Caco-2 (cell line): ENCODE measurements around the gene UBA7. TPM values are rescaled to one million over a fixed set of nuclear protein-coding genes. Genes with fewer than 3 reads are reported as not detected.

ENCODE experiments used
- BruUV-seq: library from RNA; stranded (reverse); fragments of 400-500 nt; replicated peaks from 2 replicates; lab custom pipeline; 2021; lab: Mats Ljungman, UMichigan
- CTCF ChIA-PET: fragments of 300-600 bp; sonication (Branson Sonifier 250); formaldehyde crosslinking; loops from one replicate; lab custom pipeline; 2022; ENCODE audit warnings: antibody characterized with exemption; lab: Charles Lee
- POLR2A ChIA-PET: fragments of 300-600 bp; sonication (Branson Sonifier 250); formaldehyde crosslinking; loops from one replicate; lab custom pipeline; 2022; ENCODE audit warnings: antibody characterized with exemption; lab: Charles Lee
- DNase-seq, 2 experiments: peaks; one replicate each; pipeline versions ENCODE4 v3.0.0 to v3.0.0-alpha.2; 2020 to 2022
- H3K27me3 ChIP-seq: replicated peaks from 2 replicates; pipeline ENCODE4 v1.6.0; 2011; ENCODE audit warnings: low read length; ENCODE audit not compliant: control insufficient read depth, insufficient read depth
- H3K36me3 ChIP-seq: 2 replicates; pipeline ENCODE4 v1.5.1; 2011; ENCODE audit warnings: low read length; ENCODE audit not compliant: control insufficient read depth, insufficient read depth
- H3K4me1 ChIP-seq: fragments of 250-450 bp; sonication (Bioruptor Pico); 2 replicates; pipeline ENCODE4 v1.5.1; 2020; ENCODE audit warnings: mild to moderate bottlenecking
- H3K4me3 ChIP-seq: 2 replicates; pipeline ENCODE4 v1.5.1; 2011; ENCODE audit warnings: low read depth, mild to moderate bottlenecking, control low read depth, low read length
- H3K9me3 ChIP-seq: fragments of 250-450 bp; sonication (Bioruptor Pico); 2 replicates; pipeline ENCODE4 v1.5.1; 2020; ENCODE audit warnings: mild to moderate bottlenecking, moderate library complexity
- H3K27ac Mint-ChIP-seq: one replicate; pipeline ENCODE4 v1.8.0; 2022; ENCODE audit warnings: mixed read lengths; ENCODE audit not compliant: unreplicated experiment
- H3K27me3 Mint-ChIP-seq: one replicate; pipeline ENCODE4 v1.8.0; 2022; ENCODE audit warnings: mixed read lengths; ENCODE audit not compliant: insufficient read depth, unreplicated experiment
- H3K36me3 Mint-ChIP-seq: one replicate; pipeline ENCODE4 v1.8.0; 2022; ENCODE audit warnings: mild to moderate bottlenecking, mixed read lengths; ENCODE audit not compliant: insufficient read depth, unreplicated experiment
- H3K4me1 Mint-ChIP-seq: one replicate; pipeline ENCODE4 v1.8.0; 2022; ENCODE audit warnings: low read depth, mixed read lengths; ENCODE audit not compliant: unreplicated experiment
- H3K4me3 Mint-ChIP-seq: one replicate; pipeline ENCODE4 v1.8.0; 2022; ENCODE audit warnings: mild to moderate bottlenecking, moderate library complexity, mixed read lengths; ENCODE audit not compliant: unreplicated experiment
- H3K9me3 Mint-ChIP-seq: one replicate; pipeline ENCODE4 v1.8.0; 2022; ENCODE audit warnings: mixed read lengths; ENCODE audit not compliant: unreplicated experiment
- intact Hi-C: fragments of 100-400 bp; cut with micrococcal nuclease; formaldehyde crosslinking; loops from one replicate; pipeline ENCODE4 v1.10.0; 2022; ENCODE audit not compliant: unreplicated experiment
- total RNA-seq: library from RNA; stranded (reverse); gene quantifications from 2 replicates; pipeline ENCODE4 v1.2.3, GENCODE V29; 2022
- TF ChIP-seq, protein P1 (sequence below), 2 experiments: fragments of 200-600 bp in 1 of 2; IDR thresholded peaks; 1 replicate in 1 of 2; 2 replicates in 1 of 2; pipeline versions ENCODE4 v1.5.1 to v1.8.0; 2011 to 2022; ENCODE audit warnings: antibody characterized with exemption in 1 of 2, control low read depth in 1 of 2, inconsistent platforms in 1 of 2, low read depth in 1 of 2, low read length in 1 of 2, mild to moderate bottlenecking in 1 of 2, moderate library complexity in 1 of 2; ENCODE audit not compliant: insufficient read depth in 1 of 2, severe bottlenecking in 1 of 2, unreplicated experiment in 1 of 2

Gene UBA7
- total RNA-seq, 1 experiment from 2014 or later, result 0.93 TPM

- CTCF ChIA-PET, result no interaction called here
- Mint-ChIP-seq H3K36me3 (no peaks in the 10 kb centered on the region), H3K9me3 (no peaks in the 10 kb centered on the region), H3K27me3 (no peaks in the 10 kb centered on the region), H3K4me3 (no peak overlapping the region), H3K27ac (no peak overlapping the region), H3K4me1 (no peaks in the 10 kb centered on the region)
- no peaks in the 10 kb centered on the region for H3K27me3 ChIP-seq
- H3K4me1 ChIP-seq, result 0 out of 2 replicates have a peak, but pooled peaks cover 3% of the 10 kb centered on the region
- POLR2A ChIA-PET, result no interaction called here
- TF ChIP-seq, protein P1, sequence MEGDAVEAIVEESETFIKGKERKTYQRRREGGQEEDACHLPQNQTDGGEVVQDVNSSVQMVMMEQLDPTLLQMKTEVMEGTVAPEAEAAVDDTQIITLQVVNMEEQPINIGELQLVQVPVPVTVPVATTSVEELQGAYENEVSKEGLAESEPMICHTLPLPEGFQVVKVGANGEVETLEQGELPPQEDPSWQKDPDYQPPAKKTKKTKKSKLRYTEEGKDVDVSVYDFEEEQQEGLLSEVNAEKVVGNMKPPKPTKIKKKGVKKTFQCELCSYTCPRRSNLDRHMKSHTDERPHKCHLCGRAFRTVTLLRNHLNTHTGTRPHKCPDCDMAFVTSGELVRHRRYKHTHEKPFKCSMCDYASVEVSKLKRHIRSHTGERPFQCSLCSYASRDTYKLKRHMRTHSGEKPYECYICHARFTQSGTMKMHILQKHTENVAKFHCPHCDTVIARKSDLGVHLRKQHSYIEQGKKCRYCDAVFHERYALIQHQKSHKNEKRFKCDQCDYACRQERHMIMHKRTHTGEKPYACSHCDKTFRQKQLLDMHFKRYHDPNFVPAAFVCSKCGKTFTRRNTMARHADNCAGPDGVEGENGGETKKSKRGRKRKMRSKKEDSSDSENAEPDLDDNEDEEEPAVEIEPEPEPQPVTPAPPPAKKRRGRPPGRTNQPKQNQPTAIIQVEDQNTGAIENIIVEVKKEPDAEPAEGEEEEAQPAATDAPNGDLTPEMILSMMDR (IDR thresholded peaks at IDR 0.05; ENCODE audit: insufficient read depth in 1 of 2, low read depth in 1 of 2, low read length in 1 of 2, severe bottlenecking in 1 of 2, unreplicated experiment in 1 of 2), result no peak
- BruUV-seq, result no TSS peak
- DNase-seq, result no peak
- no peaks in the 10 kb centered on the region for H3K9me3 ChIP-seq
- intact Hi-C loops, result no loop called here
- no peak overlapping the region for H3K4me3 ChIP-seq
- no peaks in the 10 kb centered on the region for H3K36me3 ChIP-seq
These were observed 20.2 kb downstream of the UBA7 start for GRCh38 chr3:49793486-49794085.

DNA sequence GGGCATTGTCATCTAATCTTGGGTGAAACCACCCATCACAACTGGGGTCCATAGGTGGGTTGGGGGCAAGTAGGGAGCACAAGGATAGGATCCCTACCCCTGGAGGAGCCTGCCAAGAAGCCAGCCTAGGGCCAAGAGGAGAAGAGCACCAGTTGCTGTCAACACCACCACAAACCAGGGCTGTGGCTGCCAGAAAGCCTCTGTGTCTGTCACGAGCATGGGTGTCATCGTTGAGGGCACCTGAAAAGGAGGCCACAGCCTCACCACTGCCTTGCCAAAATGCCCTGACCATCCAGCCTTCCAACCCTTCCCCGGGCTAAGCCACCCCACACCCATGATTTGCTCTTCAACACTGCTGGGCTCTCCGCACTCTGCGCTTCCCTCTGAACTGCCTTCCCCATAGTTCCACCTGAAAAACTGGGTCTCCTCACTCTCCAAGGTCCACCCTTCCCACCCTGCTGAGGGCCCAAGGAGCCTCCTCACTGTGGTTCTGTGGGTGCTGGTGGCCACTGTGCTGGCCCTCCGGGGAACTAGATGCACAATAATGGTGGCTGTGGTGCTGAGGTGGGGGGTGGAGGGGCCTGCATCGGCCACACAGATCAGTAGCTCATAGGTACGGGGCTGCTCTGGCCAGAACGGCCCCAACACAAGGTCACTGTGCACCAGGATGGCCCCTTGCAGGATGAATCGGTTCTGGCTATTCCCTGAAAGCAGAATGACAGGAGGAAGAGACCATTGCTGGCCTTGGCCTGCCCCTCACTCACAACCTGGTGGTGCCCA is 21.2 kb downstream of the UBA7 start:
- H3K36me3 Mint-ChIP-seq, result no peaks in the 10 kb centered on the region
- H3K27me3 Mint-ChIP-seq, result no peaks in the 10 kb centered on the region
- H3K4me1 Mint-ChIP-seq, result no peaks in the 10 kb centered on the region
- Histone ChIP-seq H3K9me3 (no peaks in the 10 kb centered on the region), H3K36me3 (no peaks in the 10 kb centered on the region), H3K27me3 (no peaks in the 10 kb centered on the region), H3K4me1 (0 out of 2 replicates have a peak, but pooled peaks cover 3% of the 10 kb centered on the region), H3K4me3 (no peak overlapping the region)
- TF ChIP-seq, protein P1 (IDR thresholded peaks at IDR 0.05; ENCODE audit: insufficient read depth in 1 of 2, low read depth in 1 of 2, low read length in 1 of 2, severe bottlenecking in 1 of 2, unreplicated experiment in 1 of 2), result no peak
- POLR2A ChIA-PET, result no interaction called here
- CTCF ChIA-PET, result no interaction called here
- DNase-seq, result no peak
- BruUV-seq, result no TSS peak
- no peaks in the 10 kb centered on the region for H3K9me3 Mint-ChIP-seq
- no peak overlapping the region for H3K4me3 Mint-ChIP-seq
- intact Hi-C loops, result no loop called here
- H3K27ac Mint-ChIP-seq, result no peak overlapping the region

GRCh38 chr3:49791571-49791970 is 22.2 kb downstream of the UBA7 start:
- ChIA-PET CTCF (no interaction called here), POLR2A (no interaction called here)
- Histone ChIP-seq H3K9me3 (no peaks in the 10 kb centered on the region), H3K4me1 (0 out of 2 replicates have a peak, but pooled peaks cover 7% of the 10 kb centered on the region), H3K4me3 (no peak overlapping the region), H3K36me3 (no peaks in the 10 kb centered on the region), H3K27me3 (no peaks in the 10 kb centered on the region)
- no peak overlapping the region for H3K4me3 Mint-ChIP-seq
- intact Hi-C loops, result no loop called here
- H3K4me1 Mint-ChIP-seq, result no peaks in the 10 kb centered on the region
- TF ChIP-seq, protein P1 (IDR thresholded peaks at IDR 0.05; ENCODE audit: insufficient read depth in 1 of 2, low read depth in 1 of 2, low read length in 1 of 2, severe bottlenecking in 1 of 2, unreplicated experiment in 1 of 2), result no peak
- no peaks in the 10 kb centered on the region for H3K9me3 Mint-ChIP-seq
- peaks cover 6% of the 10 kb centered on the region for H3K36me3 Mint-ChIP-seq
- H3K27me3 Mint-ChIP-seq, result no peaks in the 10 kb centered on the region
- no peak for DNase-seq
- no peak overlapping the region for H3K27ac Mint-ChIP-seq
- no TSS peak for BruUV-seq
